ENCODE measurements around the gene SLC16A12. TPM values are rescaled to one million over a fixed set of nuclear protein-coding genes. Genes with fewer than 3 reads are reported as not detected.
"Not testable (repeated sequence)": the region's sequence is repeated elsewhere in the genome, so short reads cannot be mapped to it uniquely, and the experiment has no call there.

Gene SLC16A12
- total RNA-seq, 1 experiment from 2014 or later, result 0.52 TPM

- DNase-seq (ENCODE audit: low read depth), result no peak
Observed at GRCh38 chr10:89548673-89549072, 13.3 kb upstream of the SLC16A12 start.

GRCh38 chr10:89547853-89548513 lies 12.6 kb upstream of the SLC16A12 start:
- DNase-seq (ENCODE audit: low read depth), result no peak

- not testable (repeated sequence) for DNase-seq (ENCODE audit: low read depth)
Observed at GRCh38 chr10:89546651-89547050, 11.3 kb upstream of the SLC16A12 start.

DNA sequence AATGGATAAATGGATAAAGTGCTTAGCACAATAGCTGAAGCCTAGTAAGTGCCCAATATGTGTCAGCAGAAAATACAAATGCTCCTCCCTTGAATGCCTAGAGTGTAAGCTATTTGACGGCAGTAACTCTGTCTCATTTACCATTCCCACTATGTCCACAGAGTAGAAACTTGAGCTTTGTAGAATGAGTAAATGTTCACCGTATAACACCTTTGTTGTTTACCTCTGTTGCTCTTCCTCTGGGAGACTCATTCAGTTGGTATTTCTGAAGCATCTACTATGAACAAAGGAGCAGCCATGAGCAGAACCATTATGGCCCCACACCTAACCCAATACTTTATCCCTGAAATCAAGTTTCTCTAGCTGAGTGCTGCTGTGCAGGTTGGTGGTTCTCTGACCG lies 8.4 kb upstream of the SLC16A12 start:
- no peak for DNase-seq (ENCODE audit: low read depth)

DNA sequence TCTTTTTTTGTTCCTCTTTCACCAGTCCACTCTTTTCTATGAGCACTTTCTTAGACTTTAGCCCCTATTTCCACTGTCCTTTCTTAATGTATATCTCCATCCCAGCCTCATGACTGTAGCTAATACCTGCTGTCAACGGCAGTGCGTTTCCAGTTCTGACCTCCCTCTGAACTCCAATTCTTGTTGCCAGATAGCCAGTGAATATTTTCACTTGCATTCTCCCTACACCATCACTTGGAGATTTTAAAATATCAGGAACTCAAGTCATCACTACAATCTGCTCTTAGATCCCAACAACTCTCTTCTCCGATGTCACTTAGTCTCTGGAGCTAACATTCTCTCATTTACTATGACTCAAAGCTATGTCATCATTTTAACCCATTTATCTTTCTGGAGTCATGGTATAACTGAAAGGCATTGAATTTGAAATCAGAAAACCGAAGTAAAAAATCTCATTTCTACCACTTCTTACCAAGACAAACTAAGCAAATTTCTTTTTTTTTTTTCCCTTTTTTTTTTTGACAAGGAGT lies 5.1 kb upstream of the SLC16A12 start:
- DNase-seq (ENCODE audit: low read depth), result peak; percentile 73

- DNase-seq (ENCODE audit: low read depth), result no peak
Observed at GRCh38 chr10:89537364-89537763, 2.0 kb upstream of the SLC16A12 start.

GRCh38 chr10:89536013-89536354 lies 590 bp upstream of the SLC16A12 start:
- no peak for DNase-seq (ENCODE audit: low read depth)

DNA sequence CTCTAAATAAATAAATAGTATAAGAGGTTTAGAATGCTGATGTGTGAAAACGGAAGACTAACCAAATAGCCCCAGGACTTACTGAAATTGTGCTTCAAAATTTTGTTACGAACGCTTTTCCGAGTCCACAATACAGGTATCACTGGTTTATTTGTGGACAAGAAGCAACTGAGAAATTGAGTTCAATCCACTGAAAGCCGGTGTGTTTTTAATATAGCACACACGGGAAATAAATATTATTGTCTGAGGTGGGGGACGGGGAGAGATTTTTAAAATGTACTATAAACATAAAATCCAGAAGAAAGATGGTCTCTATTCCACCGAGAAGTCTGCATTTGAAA lies 598 bp downstream of the SLC16A12 start:
- no peak for DNase-seq (ENCODE audit: low read depth)

GRCh38 chr10:89532476-89532875 lies 2.9 kb downstream of the SLC16A12 start:
- DNase-seq (ENCODE audit: low read depth), result no peak

- peak; percentile 19 for DNase-seq (ENCODE audit: low read depth)
Observed at GRCh38 chr10:89531359-89531758, 4.0 kb downstream of the SLC16A12 start.

DNA sequence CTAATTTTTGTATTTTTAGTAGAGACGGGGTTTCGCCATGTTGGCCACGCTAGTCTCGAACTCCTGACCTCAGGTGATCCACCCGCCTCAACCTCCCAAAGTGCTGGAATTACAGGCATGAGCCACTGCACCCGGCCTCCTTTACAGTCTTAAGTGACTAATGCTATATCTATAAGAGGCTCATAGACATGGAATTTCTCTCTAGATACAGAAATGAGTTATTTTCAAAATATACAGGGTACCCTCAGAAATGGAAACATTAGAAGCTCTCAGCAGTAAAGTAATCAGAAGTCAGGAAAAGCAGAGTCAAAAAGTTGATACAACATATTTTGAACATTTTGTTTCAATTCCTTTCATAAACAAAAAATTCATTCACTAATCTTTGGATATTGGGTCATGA lies 5.7 kb downstream of the SLC16A12 start:
- DNase-seq (ENCODE audit: low read depth), result not testable (repeated sequence)

GRCh38 chr10:89526358-89526757 lies 9.0 kb downstream of the SLC16A12 start:
- no peak for DNase-seq (ENCODE audit: low read depth)

DNA sequence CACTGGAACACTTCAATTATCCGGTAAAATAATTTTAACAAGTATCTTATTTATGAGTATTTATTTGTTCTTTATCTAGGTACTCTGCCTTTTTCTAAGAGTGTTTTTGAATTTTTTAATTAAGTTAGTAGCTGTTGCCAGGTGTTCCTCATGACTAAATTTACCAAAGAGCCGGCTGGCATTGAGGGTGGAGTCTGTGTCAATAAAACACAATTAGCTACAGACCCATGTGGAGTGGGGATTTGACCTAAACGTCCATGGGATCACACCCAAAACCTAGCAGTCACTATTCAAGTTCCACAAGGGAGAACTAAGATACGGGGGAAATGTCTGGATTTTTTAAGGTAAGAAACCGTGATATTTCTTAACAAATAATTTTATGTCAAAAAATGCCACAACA lies 9.8 kb downstream of the SLC16A12 start:
- DNase-seq (ENCODE audit: low read depth), result no peak

GRCh38 chr10:89524279-89524678 lies 11.1 kb downstream of the SLC16A12 start:
- DNase-seq (ENCODE audit: low read depth), result no peak

DNA sequence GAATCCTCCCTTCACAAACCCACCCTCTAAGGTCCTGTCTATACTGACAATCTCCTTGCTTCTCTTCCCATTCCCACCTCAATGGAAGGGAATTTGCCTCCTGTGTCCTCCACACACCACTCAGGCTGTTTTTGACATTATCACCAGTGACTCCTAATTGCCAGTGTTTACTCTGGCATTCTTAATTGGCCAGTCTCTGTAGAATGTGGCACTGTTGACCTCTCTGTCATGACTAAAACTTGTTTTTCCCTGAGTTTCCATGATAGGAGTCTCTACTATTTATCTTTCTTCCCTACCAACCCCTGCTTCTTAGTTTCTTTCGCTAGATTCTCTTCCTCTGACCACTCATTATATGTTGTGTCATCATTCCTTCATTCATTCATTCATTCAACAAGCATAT lies 12.1 kb downstream of the SLC16A12 start:
- no peak for DNase-seq (ENCODE audit: low read depth)

DNA sequence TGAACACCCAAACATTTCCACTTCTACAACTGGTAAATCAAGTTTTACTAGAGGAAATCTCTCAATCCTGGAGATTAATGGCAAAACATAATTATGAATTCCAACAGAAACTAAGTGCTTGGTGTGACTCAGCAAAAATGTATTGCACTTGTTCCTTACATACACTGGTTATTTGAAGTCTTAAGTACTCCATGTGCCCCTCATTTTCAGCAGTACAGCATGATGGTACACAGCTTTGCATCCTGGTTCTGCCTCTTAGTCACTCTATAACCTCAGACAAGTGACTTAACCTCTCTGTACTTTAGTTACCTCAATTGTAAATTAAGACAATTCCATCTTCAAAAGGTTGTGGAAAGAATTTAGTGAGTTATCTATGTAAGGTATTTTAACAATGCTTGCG lies 12.9 kb downstream of the SLC16A12 start:
- peak; percentile 35 for DNase-seq (ENCODE audit: low read depth)

- DNase-seq (ENCODE audit: low read depth), result no peak
Observed at GRCh38 chr10:89521368-89521767, 14.0 kb downstream of the SLC16A12 start.

DNA sequence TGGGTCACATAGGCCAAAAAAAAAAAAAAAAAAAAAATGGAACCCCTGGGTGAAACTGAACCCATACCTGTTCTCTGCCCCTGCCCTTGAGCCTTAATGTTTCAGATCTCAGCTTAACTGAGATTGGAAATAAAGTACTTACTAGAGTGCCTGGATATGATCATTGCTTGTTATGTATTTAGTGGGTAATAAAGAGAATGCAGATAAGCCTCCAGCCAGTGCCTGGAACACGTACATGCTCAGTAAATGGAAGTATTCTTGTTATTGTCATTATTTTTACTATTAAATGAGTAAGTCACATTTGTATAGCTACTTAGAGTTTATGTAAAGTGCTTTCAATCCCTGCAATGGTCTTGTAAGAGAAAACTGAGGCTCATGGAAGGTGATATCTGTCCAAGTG lies 14.7 kb downstream of the SLC16A12 start:
- no peak for DNase-seq (ENCODE audit: low read depth)

DNA sequence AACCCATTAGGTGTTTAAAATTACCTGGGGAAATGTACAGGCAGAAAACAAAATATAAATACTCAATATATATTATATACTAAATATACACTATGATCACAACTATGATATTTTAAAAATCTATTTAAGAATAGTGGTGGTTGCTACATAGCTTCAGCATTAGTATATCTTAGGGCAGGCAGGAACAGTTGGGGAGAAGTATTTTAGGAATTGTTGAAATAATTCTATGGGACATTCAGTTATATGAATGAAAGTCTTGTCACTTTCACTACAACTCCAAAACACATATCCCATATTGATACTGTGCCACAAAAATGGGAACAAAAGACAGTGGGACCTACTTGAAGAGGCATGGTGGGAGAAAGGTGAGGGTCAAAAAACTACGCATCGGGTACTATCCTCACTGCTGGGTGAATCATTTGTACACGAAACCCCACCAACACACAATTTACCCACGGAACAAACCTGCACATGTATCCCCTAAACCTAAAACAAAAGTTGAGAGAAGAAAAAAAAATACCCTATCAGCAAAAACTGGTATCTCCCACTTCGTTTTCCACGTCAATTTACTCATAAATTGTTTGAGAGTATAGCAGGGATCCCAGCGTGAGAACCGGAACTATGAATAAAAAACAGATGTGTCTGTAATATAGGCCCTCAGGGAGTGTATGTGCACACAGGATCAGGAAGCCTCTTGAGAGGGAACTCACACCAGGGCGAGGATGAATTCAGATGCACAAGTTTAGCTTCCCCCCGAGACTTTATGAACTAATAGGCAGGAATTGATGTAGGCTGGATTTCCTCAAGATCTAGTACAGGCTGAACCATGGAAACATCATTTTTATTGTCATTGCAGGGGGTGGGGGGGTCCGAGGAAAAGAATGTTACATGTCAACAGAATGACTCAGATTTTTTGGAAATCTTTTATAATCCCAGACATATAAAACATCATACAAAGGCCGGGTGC lies 16.2 kb downstream of the SLC16A12 start:
- peak; percentile 33 for DNase-seq (ENCODE audit: low read depth)

DNA sequence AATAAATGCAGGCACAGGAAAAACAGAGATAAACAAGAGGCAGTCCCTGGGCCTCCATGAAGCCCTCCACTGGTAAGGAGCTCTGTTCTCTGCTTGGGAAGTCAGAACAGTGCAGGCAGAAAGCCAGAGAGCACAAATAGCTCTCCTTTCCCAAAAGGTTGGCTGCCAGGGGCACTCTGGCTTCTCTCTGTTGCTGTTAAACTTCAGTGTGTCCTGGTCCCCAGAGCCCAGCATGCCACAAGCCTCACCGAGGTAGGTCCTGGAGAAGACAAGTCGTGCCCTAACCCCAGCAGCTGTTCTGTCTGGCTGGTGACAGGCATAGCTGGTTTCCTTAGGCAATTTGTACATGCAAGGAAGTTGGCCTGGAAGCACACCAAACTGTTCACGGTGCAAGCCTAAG lies 17.3 kb downstream of the SLC16A12 start:
- DNase-seq (ENCODE audit: low read depth), result peak; percentile 43

DNA sequence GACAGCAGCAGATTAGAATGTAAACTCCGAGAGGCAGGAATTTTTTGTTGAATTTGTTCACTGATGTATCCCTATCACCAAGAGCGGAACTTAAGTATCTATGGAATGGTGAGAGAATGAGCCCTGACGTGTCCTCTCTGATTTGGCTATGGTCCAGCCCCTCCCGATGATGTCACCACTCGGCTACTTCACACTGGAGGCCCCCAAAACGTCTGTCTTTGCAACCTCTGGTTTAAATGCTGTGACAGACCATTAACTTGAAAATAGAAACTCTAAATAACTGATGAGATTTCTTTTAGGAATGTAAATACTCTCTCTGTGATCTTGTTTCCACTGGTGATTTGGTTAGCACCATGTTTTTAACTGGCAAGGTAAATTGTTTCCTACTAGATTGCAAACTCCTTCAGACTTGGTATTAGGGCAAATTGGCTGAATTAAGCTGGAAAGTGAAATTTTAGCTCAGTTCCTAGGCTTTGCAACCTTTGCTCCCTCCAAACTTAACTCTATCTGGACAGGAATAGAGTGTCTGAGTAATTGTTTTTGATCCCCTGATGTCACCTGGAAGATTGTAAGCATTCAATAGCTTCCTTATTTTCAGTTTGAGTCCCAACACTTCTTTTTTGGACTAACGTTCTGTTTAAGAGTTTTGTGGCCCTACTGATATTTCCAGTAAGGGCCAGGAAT lies 19.1 kb downstream of the SLC16A12 start:
- peak; percentile 93 for DNase-seq (ENCODE audit: low read depth)
